Measurements from ENCODE around the gene PTPN6.

PTPN6 gene

GRCh38 chr12:6975297-6976032 is 24.3 kb downstream of the PTPN6 start:
- TF ChIP-seq GABPA (IDR thresholded peaks at IDR 0.05; ENCODE audit: low read depth) = no peak
- TF ChIP-seq, protein P1, sequence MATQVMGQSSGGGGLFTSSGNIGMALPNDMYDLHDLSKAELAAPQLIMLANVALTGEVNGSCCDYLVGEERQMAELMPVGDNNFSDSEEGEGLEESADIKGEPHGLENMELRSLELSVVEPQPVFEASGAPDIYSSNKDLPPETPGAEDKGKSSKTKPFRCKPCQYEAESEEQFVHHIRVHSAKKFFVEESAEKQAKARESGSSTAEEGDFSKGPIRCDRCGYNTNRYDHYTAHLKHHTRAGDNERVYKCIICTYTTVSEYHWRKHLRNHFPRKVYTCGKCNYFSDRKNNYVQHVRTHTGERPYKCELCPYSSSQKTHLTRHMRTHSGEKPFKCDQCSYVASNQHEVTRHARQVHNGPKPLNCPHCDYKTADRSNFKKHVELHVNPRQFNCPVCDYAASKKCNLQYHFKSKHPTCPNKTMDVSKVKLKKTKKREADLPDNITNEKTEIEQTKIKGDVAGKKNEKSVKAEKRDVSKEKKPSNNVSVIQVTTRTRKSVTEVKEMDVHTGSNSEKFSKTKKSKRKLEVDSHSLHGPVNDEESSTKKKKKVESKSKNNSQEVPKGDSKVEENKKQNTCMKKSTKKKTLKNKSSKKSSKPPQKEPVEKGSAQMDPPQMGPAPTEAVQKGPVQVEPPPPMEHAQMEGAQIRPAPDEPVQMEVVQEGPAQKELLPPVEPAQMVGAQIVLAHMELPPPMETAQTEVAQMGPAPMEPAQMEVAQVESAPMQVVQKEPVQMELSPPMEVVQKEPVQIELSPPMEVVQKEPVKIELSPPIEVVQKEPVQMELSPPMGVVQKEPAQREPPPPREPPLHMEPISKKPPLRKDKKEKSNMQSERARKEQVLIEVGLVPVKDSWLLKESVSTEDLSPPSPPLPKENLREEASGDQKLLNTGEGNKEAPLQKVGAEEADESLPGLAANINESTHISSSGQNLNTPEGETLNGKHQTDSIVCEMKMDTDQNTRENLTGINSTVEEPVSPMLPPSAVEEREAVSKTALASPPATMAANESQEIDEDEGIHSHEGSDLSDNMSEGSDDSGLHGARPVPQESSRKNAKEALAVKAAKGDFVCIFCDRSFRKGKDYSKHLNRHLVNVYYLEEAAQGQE (IDR thresholded peaks at IDR 0.05; ENCODE audit: insufficient replicate concordance, low read depth) = no peak
- TF ChIP-seq, protein P2, sequence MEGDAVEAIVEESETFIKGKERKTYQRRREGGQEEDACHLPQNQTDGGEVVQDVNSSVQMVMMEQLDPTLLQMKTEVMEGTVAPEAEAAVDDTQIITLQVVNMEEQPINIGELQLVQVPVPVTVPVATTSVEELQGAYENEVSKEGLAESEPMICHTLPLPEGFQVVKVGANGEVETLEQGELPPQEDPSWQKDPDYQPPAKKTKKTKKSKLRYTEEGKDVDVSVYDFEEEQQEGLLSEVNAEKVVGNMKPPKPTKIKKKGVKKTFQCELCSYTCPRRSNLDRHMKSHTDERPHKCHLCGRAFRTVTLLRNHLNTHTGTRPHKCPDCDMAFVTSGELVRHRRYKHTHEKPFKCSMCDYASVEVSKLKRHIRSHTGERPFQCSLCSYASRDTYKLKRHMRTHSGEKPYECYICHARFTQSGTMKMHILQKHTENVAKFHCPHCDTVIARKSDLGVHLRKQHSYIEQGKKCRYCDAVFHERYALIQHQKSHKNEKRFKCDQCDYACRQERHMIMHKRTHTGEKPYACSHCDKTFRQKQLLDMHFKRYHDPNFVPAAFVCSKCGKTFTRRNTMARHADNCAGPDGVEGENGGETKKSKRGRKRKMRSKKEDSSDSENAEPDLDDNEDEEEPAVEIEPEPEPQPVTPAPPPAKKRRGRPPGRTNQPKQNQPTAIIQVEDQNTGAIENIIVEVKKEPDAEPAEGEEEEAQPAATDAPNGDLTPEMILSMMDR (IDR thresholded peaks at IDR 0.05; ENCODE audit: insufficient read depth, low read length) = no peak
- no peak for TF ChIP-seq SPI1 (IDR thresholded peaks at IDR 0.05; ENCODE audit: borderline replicate concordance, low read depth)
- TF ChIP-seq POLR2AphosphoS5 (IDR thresholded peaks at IDR 0.05; ENCODE audit: low read depth) = no peak
- H3K4me3 ChIP-seq (replicated peaks; ENCODE audit: insufficient read depth, low read length) = no peak overlapping the region
- H3K27ac ChIP-seq (replicated peaks) = no peak overlapping the region
- no peaks in the 10 kb centered on the region for H3K27me3 ChIP-seq (ENCODE audit: insufficient read depth, poor library complexity, severe bottlenecking)
- DNase-seq (ENCODE audit: low read depth in 1 of 2, low spot score in 1 of 2) = no peak

- no peak for DNase-seq (ENCODE audit: low read depth in 1 of 2, low spot score in 1 of 2)
- TF ChIP-seq, protein P1 (IDR thresholded peaks at IDR 0.05; ENCODE audit: insufficient replicate concordance, low read depth) = no peak
- TF ChIP-seq, protein P2 (IDR thresholded peaks at IDR 0.05; ENCODE audit: insufficient read depth, low read length) = no peak
- TF ChIP-seq SPI1 (IDR thresholded peaks at IDR 0.05; ENCODE audit: borderline replicate concordance, low read depth) (no peak), GABPA (IDR thresholded peaks at IDR 0.05; ENCODE audit: low read depth) (no peak), POLR2AphosphoS5 (IDR thresholded peaks at IDR 0.05; ENCODE audit: low read depth) (0 out of 2 replicates have a peak, but pooled peaks have one; percentile 4)
- Histone ChIP-seq H3K27me3 (ENCODE audit: insufficient read depth, poor library complexity, severe bottlenecking) (no peaks in the 10 kb centered on the region), H3K4me3 (replicated peaks; ENCODE audit: insufficient read depth, low read length) (no peak overlapping the region), H3K27ac (replicated peaks) (no peak overlapping the region)
These were observed 26.5 kb downstream of the PTPN6 start for GRCh38 chr12:6977653-6978052.

GRCh38 chr12:6978188-6978587 is 27.0 kb downstream of the PTPN6 start:
- H3K4me3 ChIP-seq (replicated peaks; ENCODE audit: insufficient read depth, low read length) = no peak overlapping the region
- TF ChIP-seq, protein P1 (IDR thresholded peaks at IDR 0.05; ENCODE audit: insufficient replicate concordance, low read depth) = no peak
- TF ChIP-seq GABPA (IDR thresholded peaks at IDR 0.05; ENCODE audit: low read depth) = no peak
- TF ChIP-seq, protein P2 (IDR thresholded peaks at IDR 0.05; ENCODE audit: insufficient read depth, low read length) = no peak
- no peak for TF ChIP-seq POLR2AphosphoS5 (IDR thresholded peaks at IDR 0.05; ENCODE audit: low read depth)
- TF ChIP-seq SPI1 (IDR thresholded peaks at IDR 0.05; ENCODE audit: borderline replicate concordance, low read depth) = no peak

More at GRCh38 chr12:6978188-6978587, 27.0 kb downstream of the PTPN6 start:
- H3K27me3 ChIP-seq (ENCODE audit: insufficient read depth, poor library complexity, severe bottlenecking) = no peaks in the 10 kb centered on the region
- H3K27ac ChIP-seq (replicated peaks) = no peak overlapping the region; the same call in 1 of the 2 replicates
- no peak for DNase-seq (ENCODE audit: low read depth in 1 of 2, low spot score in 1 of 2)
